Measurements from ENCODE around the gene TBC1D8. TPM values are rescaled to one million over a fixed set of nuclear protein-coding genes. Genes with fewer than 3 reads are reported as not detected.

TBC1D8 gene
- total and polyA plus RNA-seq, 2 of the 13 experiments (the other 11 are each of a cell fraction or from before 2014, with no cell fraction given): 45.1 to 95.4 TPM

DNA sequence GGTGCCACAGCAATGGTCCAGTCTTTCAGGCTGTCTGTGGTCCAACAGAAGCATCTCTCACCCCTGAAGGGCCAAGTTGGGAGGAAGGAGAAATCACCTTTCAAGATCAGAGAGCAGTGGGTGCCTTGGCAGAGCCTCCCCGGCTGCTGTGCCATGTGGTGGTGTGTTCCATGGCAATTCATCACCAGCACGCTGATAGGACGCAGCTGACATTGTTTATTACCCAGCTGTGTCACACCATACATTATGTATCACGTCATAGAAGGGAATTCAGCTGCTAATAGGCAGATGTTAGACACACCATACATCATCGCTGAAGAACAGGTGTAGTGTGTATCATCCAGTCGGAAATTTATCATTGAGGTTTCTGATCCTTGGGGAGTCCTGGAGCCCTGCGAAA, 178.7 kb downstream of the TBC1D8 start (continued):
- TF ChIP-seq, protein P1, sequence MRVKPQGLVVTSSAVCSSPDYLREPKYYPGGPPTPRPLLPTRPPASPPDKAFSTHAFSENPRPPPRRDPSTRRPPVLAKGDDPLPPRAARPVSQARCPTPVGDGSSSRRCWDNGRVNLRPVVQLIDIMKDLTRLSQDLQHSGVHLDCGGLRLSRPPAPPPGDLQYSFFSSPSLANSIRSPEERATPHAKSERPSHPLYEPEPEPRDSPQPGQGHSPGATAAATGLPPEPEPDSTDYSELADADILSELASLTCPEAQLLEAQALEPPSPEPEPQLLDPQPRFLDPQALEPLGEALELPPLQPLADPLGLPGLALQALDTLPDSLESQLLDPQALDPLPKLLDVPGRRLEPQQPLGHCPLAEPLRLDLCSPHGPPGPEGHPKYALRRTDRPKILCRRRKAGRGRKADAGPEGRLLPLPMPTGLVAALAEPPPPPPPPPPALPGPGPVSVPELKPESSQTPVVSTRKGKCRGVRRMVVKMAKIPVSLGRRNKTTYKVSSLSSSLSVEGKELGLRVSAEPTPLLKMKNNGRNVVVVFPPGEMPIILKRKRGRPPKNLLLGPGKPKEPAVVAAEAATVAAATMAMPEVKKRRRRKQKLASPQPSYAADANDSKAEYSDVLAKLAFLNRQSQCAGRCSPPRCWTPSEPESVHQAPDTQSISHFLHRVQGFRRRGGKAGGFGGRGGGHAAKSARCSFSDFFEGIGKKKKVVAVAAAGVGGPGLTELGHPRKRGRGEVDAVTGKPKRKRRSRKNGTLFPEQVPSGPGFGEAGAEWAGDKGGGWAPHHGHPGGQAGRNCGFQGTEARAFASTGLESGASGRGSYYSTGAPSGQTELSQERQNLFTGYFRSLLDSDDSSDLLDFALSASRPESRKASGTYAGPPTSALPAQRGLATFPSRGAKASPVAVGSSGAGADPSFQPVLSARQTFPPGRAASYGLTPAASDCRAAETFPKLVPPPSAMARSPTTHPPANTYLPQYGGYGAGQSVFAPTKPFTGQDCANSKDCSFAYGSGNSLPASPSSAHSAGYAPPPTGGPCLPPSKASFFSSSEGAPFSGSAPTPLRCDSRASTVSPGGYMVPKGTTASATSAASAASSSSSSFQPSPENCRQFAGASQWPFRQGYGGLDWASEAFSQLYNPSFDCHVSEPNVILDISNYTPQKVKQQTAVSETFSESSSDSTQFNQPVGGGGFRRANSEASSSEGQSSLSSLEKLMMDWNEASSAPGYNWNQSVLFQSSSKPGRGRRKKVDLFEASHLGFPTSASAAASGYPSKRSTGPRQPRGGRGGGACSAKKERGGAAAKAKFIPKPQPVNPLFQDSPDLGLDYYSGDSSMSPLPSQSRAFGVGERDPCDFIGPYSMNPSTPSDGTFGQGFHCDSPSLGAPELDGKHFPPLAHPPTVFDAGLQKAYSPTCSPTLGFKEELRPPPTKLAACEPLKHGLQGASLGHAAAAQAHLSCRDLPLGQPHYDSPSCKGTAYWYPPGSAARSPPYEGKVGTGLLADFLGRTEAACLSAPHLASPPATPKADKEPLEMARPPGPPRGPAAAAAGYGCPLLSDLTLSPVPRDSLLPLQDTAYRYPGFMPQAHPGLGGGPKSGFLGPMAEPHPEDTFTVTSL (CRISPR knock-in tag; IDR thresholded peaks at IDR 0.05; ENCODE audit: borderline replicate concordance): no peak
- TF ChIP-seq RBM22 (optimal IDR thresholded peaks at IDR 0.05; ENCODE audit: low read length): peak; percentile 76
- TF ChIP-seq, protein P2, sequence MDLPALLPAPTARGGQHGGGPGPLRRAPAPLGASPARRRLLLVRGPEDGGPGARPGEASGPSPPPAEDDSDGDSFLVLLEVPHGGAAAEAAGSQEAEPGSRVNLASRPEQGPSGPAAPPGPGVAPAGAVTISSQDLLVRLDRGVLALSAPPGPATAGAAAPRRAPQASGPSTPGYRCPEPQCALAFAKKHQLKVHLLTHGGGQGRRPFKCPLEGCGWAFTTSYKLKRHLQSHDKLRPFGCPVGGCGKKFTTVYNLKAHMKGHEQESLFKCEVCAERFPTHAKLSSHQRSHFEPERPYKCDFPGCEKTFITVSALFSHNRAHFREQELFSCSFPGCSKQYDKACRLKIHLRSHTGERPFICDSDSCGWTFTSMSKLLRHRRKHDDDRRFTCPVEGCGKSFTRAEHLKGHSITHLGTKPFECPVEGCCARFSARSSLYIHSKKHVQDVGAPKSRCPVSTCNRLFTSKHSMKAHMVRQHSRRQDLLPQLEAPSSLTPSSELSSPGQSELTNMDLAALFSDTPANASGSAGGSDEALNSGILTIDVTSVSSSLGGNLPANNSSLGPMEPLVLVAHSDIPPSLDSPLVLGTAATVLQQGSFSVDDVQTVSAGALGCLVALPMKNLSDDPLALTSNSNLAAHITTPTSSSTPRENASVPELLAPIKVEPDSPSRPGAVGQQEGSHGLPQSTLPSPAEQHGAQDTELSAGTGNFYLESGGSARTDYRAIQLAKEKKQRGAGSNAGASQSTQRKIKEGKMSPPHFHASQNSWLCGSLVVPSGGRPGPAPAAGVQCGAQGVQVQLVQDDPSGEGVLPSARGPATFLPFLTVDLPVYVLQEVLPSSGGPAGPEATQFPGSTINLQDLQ (CRISPR knock-in tag; IDR thresholded peaks at IDR 0.05): no peak

DNA sequence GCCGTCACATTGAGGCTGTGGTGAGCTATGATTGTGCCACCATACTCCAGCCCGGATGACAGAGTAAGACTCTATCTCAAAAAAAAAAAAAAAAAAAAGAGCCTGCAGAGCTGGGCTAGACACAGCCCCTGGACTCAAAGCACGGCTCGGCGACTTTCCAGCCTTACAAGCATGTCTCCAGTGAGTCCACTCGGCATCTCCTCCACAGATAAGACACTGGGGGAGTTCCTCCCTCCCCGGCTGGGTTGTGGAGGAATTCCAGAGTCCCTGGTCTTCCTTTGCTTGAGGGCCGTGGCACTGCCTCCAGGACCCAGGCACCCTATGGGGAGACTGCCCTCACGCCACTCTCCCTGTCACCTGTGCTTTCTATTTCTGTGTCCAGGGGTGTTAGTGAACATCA, 180.0 kb downstream of the TBC1D8 start:
- POLR2A ChIA-PET: no interaction called here
- no peak for ATAC-seq

More for the DNA sequence above, 180.0 kb downstream of the TBC1D8 start:
- FAIRE-seq: no peak
- H3K79me2 ChIP-seq (ENCODE audit: insufficient read depth, low read length): no peaks in the 10 kb centered on the region
- intact Hi-C loops (cut with micrococcal nuclease; ENCODE audit: unreplicated experiment): no loop called here
- H3K4me2 ChIP-seq (ENCODE audit: low read depth, low read length): no peak overlapping the region
- CTCF ChIA-PET (ENCODE audit: low intra/inter-chr PET ratio, low total read pairs): interaction anchor here (0.7 kb wide), 1 partner anchor 9 kb away, joined by 5 read pairs; no protein-coding TSS in a partner anchor
- no peaks in the 10 kb centered on the region for H3K4me1 ChIP-seq (ENCODE audit: insufficient read depth, low read length)
- H4K20me1 ChIP-seq (ENCODE audit: insufficient read depth, low read length): no peaks in the 10 kb centered on the region
- H3K9me3 ChIP-seq (ENCODE audit: low read length): no peaks in the 10 kb centered on the region
- DNase-seq (ENCODE audit: low spot score): no peak
- in situ Hi-C loops (cut with HindIII; ENCODE audit: extremely low pct_ligation_motif_present, low pct_unique_long_range_greater_than_20kb): no loop called here
- BruUV-seq (replicated peaks): no TSS peak
- H3K27ac ChIP-seq (ENCODE audit: extremely low read length, insufficient read depth, low read length): no peak overlapping the region
- H3K4me3 ChIP-seq (replicated peaks in 1 of 3; ENCODE audit: insufficient read depth in 1 of 3, low read depth in 2 of 3, low read length in 3 of 3): no peak overlapping the region
- no peak overlapping the region for H2AFZ ChIP-seq (ENCODE audit: low read length)
- WGBS (ENCODE audit: low lambda C conversion rate): 94% methylated on average over 9 of the region's 9 CpGs
- H3K36me3 ChIP-seq (replicated peaks in 1 of 2; ENCODE audit: control insufficient read depth in 1 of 2, insufficient read depth in 2 of 2, low read length in 2 of 2): peaks cover 46 to 91% of the 10 kb centered on the region in 2 experiments
- TF ChIP-seq NFKBIZ (CRISPR knock-in tag; IDR thresholded peaks at IDR 0.05): no peak
- TF ChIP-seq, protein P3, sequence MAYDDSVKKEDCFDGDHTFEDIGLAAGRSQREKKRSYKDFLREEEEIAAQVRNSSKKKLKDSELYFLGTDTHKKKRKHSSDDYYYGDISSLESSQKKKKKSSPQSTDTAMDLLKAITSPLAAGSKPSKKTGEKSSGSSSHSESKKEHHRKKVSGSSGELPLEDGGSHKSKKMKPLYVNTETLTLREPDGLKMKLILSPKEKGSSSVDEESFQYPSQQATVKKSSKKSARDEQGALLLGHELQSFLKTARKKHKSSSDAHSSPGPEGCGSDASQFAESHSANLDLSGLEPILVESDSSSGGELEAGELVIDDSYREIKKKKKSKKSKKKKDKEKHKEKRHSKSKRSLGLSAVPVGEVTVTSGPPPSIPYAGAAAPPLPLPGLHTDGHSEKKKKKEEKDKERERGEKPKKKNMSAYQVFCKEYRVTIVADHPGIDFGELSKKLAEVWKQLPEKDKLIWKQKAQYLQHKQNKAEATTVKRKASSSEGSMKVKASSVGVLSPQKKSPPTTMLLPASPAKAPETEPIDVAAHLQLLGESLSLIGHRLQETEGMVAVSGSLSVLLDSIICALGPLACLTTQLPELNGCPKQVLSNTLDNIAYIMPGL (CRISPR knock-in tag; IDR thresholded peaks at IDR 0.05; ENCODE audit: borderline replicate concordance in 1 of 2, low read depth in 1 of 2): no peak
- no peak for TF ChIP-seq ZNF772 (CRISPR knock-in tag; IDR thresholded peaks at IDR 0.05)
- TF ChIP-seq ZNF501 (CRISPR knock-in tag; IDR thresholded peaks at IDR 0.05): no peak
- no peak for TF ChIP-seq ZNF562 (CRISPR knock-in tag; IDR thresholded peaks at IDR 0.05; ENCODE audit: borderline replicate concordance)
- no peak for TF ChIP-seq MED13 (CRISPR knock-in tag; IDR thresholded peaks at IDR 0.05)
- TF ChIP-seq KMT2A (CRISPR knock-in tag; IDR thresholded peaks at IDR 0.05): no peak
- H3K9ac ChIP-seq (ENCODE audit: insufficient read depth, low read depth, low read length): no peak overlapping the region
- H3K27me3 ChIP-seq (ENCODE audit: control insufficient read depth in 1 of 2, insufficient read depth in 2 of 2, low read length in 2 of 2): no peaks in the 10 kb centered on the region

Measured in HepG2 (cell line).